Epidermal melanocyte (primary cell): ENCODE data around the gene POLR2J3.
"Not testable (repeated sequence)": the region's sequence is repeated elsewhere in the genome, so short reads cannot be mapped to it uniquely, and the experiment has no call there.

ENCODE experiments used
- DNase-seq: peaks from one replicate; pipeline ENCODE4 v3.0.0; 2011; ENCODE audit warnings: low spot score; ENCODE audit not compliant: insufficient read length

The POLR2J3 gene

DNA sequence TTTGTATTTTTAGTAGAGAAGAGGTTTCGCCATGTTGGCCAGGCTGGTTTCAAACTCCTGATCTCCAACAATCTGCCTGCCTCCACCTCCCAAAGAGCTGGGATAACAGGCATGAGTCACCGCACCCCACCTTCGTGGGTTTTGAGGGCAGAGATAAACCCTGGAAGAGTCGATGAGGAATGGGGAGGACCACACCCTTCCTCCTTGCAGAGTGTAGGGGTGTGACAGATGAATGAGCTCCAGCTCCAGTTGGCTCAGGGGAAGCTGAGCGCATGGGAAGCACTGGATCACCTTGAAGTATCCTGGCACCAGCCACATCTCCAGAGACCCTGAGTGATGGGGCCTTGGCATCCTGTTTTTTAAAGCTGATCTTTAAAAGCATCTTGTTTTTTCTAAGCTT is 11.1 kb upstream of the POLR2J3 start:
- not testable (repeated sequence) for DNase-seq

DNA sequence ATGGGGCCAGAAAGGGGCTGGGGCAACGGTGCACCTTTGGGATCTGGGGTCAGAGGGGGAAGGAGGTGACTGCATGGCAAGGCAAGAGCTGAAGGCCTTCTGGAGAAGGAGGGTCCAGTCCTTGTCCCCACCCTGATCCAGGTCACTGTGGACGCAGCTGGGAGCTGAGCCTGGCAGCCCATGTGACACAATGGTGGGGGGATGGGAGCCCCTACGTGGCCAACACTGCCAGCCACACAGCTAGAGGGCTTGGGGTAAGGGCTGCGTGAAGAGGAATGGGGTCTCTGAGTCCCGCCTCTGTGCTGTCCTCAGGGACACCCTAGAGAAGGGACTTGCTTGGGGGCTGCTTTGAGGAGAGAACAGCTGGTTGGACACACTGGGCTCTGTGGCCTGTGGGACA is 9.3 kb upstream of the POLR2J3 start:
- DNase-seq: not testable (repeated sequence)

DNA sequence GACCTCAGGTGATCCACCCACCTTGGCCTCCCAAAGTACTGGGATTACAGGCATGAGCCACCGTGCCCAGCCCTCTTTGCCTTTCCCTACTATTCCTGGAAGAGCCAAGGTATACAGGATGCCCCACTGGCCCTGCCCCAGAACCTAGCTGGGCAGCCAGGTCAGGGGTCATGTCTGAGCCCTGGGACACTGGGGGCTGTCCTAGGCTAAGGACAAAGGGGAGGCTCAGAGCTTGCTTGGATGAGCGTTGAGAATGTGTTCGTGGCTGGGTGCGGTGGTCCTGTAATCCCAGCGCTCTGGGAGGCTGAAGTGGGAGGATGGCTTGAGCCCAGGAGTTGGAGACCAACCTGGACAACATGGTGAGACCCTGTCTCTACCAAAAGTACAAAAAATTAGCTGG is 6.1 kb upstream of the POLR2J3 start:
- DNase-seq: not testable (repeated sequence)

DNA sequence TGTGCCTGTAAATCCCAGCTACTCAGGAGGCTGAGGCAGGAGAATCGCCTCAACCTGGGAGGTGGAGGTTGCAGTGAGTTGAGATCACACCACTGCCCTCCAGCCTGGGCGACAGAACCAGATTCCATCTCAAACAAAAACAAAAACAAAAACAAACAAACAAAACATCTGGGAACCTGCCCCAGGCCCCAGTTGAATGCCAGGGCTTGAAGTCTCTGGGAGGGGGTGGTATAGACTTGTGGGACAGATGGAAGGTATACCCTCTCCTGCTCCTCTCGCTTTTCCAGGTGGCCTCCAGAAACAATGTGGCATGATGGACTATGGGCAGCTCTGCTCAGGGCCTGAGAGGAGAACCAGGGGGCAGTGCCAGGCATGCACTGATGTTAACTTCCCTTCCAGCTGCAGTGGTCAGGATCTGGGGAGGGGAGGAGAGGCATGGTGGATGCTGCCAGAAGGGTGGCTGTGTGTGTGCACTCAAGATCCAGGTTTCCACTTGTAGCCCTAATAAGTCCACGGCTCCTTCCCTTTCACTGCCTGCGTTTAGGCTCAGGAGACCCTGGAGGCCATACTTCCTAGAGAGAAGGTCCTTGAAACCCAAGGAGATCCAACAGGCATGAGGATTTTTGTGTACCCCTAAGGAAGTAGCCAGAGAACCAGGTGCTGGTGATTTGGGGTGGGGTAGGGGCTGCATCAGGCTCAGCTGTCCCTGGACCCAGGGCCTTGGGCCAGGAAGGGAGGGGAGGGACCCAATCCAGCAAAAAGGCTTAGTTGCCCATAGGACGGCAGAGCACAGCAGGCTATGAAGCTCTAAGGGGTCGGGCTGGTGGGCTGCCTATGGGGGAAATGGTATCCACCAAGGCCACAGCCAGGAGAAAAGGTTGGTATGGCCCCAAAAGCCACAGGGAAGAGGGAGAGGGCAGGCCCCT is 5.2 kb upstream of the POLR2J3 start:
- not testable (repeated sequence) for DNase-seq

DNA sequence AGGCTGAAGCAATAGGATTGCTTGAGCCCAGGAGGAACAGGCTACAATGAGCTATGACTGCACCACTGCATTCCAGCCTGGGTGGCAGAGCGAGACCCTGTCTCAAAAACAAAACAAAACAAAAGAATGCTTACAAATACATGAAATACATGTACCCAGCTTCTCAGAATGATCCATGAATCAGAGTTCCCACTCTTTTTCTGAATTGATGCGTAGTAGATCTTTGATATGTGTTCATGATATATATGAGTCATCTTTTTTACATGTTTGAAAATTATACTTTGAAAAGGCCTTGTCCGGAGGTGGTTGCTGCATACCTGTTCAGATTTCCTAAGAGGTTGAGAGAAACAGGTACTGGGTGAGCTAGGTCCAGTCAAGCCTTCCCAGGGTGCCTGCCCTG is 4.0 kb upstream of the POLR2J3 start:
- DNase-seq: not testable (repeated sequence)

DNA sequence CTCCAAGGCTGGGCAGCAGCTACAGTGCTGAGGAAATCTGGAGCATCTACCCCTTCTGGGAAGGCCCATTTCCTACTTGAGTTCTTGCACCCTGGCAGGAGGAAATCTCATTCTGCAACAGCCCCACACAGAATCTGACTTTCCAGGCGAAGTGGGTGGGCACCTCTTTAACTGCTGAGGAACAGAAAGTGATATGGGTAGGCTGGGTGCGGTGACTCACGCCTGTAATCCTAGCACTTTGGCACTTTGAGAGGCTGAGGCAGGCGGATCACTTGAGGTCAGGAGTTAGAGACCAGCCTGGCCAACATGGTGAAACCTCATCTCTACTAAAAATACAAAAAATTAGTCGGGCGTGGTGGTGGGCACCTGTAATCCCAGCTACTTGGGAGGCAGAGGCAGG is 2.2 kb upstream of the POLR2J3 start:
- not testable (repeated sequence) for DNase-seq

DNA sequence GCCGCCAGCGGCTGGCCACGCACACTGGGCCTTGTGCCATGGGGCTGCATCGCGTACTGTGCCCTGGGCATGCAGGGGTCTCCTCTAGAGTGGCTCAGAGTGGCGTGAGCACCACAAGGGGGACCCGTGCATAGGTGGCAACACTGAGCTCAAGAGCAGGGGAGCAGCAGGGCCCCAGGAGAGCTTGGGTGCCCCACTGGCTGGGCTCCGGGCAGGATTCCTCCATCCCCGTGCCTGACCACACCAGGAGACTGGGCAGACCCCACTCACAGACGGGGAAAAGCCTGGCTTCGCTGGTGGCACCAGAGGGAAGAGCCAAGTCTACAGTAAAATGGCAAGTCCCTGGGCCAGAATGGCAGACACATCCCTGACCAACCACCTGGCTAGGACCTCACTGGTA is 3.8 kb downstream of the POLR2J3 start:
- not testable (repeated sequence) for DNase-seq

DNA sequence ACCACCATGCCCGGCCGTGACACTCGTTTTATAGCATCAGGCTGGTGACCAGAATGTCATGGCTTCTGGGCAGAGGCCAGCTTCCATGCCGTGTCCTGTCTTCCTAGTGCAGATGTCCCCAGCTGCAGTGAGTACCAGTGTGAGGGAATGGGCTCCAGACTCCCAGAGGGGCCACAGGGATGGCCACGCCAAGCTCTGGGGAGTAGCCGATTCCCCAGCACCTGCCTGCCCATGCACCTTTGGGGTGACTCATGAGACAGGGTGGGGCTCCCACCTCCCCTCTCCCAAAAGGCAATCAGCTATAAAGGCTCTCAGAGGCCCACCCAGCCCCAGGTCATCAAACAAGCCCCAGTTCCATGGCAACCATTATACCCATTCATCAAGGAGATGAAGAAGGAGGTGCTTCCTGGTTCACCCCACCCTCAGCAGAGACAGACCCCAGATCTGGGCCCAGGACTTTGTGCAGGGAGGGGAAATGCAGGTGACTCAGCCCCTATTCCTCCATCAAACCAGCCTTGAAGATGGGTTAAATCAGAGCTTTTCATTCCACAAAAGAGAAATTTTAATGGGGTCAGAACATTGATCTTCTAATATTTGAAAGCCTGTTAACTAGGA is 21.5 kb downstream of the POLR2J3 start, which contains the start of gene SPDYE2:
SPDYE2 (plus strand) TSS at position 419 of the 615 bp plus-strand sequence. CDS start 2,030 bp downstream, outside the sequence.
- DNase-seq: not testable (repeated sequence)

DNA sequence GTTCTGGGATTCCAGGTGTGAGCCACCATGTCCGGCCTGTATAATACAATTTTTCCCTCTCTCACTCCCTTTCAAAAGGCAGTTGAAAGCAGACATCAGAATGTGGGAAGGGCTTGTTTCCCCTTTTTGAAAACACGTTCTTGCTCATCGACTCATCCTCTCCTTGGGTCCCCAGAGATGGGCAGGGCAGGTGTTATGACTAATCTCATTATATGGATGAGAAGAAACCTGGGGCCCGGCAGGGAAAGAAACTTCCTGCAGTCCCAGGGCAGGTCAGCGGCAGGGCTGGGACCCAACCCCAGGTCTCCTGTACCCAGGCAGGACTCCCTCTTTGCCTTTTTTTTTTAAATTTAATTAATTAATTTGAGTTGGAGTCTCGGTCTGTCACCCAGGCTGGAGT is 26.0 kb downstream of the POLR2J3 start:
- not testable (repeated sequence) for DNase-seq

DNA sequence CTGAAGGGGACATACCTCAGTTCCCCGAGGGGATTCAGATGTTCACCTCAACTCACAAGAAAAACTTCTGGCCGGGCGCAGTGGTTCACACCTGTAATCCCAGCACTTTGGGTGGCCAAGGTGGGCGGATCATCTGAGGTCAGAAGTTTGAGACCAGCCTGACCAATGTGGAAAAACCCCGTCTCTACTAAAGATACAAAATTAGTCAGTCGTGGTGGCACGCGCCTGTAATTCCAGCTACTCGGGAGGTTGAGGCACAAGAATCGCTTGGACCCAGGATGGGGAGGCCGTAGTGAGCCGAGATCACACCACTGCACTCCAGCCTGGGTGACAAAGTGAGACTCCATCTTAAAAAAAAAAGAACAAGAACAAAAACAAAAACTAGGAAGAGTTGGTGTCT is 27.1 kb downstream of the POLR2J3 start:
- not testable (repeated sequence) for DNase-seq

DNA sequence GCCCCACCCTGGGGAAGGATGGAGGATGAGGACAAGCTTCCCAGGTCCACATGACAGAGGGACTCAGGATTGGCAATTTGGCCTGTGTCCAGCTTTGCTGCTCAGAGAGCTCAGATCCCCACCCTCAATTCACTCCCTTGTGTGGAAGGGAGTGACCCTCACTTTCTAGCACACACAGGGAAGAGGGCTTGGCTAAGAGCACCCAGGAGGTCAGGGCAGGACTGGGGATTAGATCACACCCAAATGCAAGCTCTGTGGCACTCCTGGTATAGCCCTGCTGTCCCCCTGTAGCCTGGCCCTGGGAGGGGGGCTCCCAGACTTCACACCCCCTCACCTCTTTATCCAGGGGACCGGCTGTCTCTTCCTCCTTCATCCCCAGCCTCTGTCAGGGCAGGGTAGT is 28.0 kb downstream of the POLR2J3 start:
- not testable (repeated sequence) for DNase-seq

DNA sequence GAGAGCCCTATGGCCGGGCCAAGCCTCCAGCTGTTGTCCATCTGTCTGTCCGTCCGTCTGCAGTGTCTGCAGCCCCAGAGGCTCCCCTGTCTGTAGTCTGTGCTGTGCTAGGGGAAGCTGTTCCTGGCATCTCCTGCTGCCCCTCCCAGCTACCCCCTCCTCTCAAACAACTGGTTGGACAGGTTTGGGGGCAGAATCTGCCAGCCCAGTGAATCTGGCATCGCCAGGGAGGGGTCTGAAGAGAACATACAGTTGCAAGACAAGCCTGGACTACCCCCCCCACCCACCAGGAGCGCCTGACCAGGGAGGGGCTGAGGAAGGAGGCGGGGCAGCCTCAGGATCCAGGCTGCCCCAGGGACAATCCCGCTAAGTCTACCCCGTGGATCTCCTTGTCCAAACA is 28.8 kb downstream of the POLR2J3 start, which contains the start of gene UPK3BL2:
UPK3BL2 (minus strand) TSS at position 101 of the 400 bp plus-strand sequence; CDS start at position 41, 60 bp downstream.
- not testable (repeated sequence) for DNase-seq

DNA sequence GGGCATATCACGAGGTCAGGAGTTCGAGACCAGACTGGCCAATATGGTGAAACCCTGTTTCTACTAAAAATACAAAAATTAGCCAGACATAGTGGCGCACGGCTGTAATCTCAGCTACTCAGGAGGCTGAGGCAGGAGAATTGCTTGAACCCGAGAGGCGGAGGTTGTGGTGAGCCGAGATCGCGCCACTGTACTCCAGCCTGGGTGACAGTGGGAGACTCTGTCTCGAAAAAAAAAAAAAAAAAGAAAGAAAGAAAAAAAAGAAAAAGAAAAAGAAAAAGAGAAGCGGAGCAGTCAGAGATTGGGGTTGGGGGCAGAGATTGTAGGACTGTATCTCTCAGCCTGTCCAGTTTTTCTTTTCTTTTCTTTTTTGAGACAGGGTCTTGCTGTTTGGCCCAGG is 29.6 kb downstream of the POLR2J3 start:
- DNase-seq: not testable (repeated sequence)

DNA sequence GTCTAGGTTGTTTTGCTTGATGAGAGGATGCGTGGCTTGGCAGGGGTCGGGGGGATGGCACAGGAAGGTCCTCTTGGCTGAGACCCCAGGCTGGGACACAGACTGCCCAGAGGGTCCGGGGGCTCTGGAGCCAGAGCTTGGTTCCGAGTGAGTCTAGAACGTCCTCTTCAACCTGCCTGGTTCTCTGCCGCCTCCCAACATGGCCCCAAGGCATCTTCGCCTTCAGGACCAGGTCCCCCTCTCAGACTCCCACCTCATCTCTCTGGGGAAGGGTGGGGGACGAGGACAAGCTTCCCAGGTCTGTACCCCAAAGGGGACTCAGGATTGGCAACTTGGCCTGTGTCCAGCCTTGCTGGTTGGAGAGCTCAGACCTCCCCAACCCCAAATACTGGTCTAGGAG is 30.3 kb downstream of the POLR2J3 start:
- not testable (repeated sequence) for DNase-seq

DNA sequence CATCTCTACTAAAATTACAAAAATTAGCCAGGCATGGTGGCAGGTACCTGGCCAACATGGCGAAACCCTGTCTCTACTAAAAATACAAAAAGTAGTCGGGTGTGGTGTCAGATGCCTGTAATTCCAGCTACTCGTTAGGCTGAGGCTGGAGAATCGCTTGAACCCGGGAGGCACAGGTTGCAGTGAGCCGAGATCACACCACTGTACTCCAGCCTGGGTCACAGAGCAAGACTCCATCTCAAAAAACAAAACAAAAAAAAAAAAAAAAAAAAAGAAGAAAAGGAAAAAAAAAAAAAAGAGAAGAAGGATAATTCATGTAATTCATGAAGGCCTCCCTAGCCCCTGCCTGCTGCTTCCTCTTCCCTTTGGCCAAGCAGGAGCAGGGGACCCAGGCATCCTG is 31.8 kb downstream of the POLR2J3 start:
- not testable (repeated sequence) for DNase-seq

DNA sequence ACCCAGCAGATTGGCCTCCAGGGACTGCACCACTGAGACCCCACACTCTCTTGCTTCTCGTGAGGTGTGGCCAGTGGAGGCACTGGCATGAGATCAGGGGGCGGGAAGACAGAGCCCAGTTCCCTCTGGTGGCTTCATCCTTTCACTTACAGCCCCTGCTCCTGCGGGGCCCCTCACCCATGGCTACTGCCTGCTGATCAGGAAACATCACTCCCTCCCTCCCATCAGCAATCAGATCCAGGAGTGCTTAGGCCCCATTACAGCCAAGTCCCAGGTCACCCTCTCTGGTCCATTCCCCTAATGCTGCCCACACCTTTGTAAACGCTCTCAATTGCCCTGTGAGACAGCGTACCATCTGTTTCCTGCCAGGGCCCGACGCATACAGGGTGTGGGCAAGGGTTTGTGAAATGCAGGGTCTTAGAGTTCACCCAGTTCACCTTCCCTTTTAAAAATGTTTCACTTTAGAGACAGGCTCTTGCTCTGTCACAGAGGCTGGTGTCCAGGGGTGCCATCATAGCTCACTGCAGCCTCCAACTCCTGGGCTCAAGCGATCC is 37.2 kb downstream of the POLR2J3 start:
- DNase-seq: not testable (repeated sequence)

DNA sequence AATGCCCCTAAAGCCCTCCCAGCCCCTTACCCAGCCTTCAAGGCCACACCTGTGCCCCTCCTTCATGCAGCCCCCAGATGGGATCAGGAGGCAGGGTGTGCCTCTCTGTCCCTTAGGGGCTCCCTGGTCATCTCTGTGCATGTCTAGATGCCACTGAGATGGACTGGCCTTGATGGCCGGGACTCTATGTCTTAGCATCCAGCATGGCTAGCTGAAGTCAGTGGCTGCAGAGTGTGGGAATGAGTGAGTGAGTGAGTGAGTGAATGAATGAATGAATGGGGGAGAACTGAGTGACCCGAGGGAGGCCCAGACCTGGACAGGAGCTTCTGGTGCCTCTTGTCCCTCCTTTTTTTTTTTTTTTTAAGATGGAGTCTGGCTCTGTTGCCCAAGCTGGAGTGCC is 40.3 kb downstream of the POLR2J3 start:
- not testable (repeated sequence) for DNase-seq

DNA sequence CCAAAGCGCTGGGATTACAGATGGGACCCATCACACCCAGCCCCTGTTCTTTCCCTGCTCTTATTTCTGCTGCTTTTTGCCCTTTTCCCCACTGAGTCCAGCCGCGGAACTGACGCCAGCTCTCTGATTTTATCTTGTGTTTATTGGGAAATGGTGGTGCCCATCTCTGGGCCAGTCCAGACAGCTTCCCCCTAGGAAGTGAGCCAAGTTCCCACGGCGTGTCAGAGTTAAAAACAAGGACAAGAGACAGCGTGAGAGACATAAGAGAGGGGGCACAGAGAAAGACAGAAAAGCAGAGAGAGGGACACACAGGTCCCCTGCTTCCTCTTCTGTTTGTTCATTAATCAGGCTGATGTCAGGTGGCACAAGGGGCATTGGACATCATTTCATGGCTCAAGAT is 40.8 kb downstream of the POLR2J3 start:
- not testable (repeated sequence) for DNase-seq

DNA sequence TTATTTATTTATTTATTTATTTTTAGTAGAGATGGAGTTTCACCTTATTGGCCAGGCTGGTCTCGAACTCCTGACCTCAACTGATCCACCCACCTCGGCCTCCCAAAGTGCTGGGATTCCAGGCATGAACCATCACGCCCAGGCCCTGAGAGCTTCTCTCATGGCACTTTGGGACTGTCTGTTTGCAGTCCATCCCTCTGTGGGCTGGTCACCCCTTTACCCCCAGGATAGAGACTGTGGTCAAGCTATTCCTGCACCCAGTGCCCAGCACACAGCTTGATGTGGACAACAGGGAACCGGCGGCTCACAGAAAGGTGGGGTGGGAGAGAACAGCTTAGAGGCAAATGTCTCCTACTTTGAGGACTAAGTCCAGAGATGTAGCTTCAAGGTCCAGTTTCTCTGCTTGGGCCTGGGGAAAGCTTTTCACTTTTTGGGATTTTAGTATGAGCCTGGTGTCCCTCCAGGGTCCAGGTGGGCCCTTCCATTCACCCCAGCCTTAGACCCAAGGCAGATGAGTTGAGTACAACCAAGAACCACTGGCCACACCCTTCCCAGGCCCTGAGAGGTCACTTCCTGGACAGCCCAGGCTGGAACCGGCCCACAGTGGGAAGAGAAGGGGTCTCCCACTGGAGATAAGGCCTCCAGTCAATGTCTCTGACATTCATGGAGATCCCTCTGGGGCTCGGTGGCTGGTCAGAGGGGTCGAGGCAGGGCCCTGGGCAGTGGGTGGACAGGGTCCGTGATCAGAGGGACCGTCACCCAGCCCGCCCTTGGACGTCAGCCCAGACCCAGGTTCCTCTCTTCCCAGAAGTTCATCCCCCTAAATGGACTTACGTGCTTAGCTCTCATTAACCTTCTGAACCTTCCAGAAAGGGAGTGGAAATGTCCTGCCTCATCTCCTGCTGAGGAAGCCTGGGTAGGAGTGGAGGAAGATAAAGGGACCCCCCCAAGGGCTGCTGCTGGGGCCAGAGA is 44.3 kb downstream of the POLR2J3 start:
- not testable (repeated sequence) for DNase-seq

DNA sequence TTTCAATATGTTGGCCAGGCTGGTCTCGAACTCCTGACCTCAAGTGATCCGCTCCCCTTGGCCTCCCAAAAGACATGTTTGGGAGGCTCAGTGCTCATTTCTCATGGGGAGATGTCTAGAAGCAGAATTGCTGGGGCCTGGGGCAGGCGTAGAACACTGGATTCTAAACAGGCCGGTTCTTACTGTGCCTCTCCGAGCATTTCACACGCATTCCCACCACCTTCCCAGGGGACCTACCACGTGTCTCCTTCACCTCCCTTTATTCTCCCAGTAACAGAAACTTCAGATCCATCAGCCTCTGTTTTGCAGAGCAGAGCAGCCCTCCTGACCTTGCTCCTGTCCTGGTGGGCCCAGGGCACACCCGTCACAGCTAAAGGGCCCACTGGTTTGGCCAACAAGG is 45.2 kb downstream of the POLR2J3 start:
- DNase-seq: not testable (repeated sequence)

DNA sequence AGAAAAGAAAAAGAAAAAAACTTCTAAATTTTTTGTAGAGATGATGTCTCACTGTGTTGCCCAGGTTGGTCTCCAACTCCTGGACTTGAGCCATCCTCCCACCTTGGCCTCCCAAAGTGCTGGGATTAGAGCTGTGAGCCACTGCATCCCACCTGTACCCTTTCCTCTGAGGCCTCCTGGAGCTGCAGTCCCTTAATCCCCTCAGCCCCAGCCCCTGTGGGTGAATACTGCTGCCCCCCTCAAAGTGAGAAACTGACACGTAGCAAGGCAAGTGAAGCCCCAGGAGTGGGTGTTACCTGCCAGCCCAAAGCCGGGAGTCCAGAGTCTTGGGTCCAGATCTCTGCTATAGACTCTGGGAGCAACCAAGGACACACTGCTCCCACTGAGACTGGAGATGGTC is 47.6 kb downstream of the POLR2J3 start:
- DNase-seq: not testable (repeated sequence)
